Measurements from ENCODE around the gene MOCS3.
"Not testable (repeated sequence)": the region's sequence is repeated elsewhere in the genome, so short reads cannot be mapped to it uniquely, and the experiment has no call there.

Gene MOCS3

DNA sequence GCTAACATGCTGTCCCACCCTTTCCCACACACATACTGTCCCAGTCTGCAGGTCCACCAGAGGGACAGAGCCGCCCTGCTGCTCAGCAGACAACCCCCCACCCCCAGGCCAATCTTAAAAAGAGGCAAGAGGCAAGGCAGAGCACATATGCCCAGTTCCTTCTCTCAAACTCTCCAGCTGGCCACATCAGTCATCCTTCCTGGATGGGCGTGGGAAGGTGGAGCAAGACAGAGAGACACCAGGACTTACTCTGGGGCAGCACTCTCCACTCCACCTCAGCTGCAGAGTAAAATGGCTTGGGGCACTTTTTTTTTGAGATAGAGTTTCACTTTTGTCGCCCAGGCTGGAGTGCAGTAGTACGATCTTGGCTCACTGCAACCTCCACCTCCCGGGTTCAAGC is 10.8 kb downstream of the MOCS3 start:
- H3K4me3 ChIP-seq (ENCODE audit: low read depth, low read length): no peak overlapping the region
- no peak for DNase-seq (ENCODE audit: low read depth)
- TF ChIP-seq, protein P1, sequence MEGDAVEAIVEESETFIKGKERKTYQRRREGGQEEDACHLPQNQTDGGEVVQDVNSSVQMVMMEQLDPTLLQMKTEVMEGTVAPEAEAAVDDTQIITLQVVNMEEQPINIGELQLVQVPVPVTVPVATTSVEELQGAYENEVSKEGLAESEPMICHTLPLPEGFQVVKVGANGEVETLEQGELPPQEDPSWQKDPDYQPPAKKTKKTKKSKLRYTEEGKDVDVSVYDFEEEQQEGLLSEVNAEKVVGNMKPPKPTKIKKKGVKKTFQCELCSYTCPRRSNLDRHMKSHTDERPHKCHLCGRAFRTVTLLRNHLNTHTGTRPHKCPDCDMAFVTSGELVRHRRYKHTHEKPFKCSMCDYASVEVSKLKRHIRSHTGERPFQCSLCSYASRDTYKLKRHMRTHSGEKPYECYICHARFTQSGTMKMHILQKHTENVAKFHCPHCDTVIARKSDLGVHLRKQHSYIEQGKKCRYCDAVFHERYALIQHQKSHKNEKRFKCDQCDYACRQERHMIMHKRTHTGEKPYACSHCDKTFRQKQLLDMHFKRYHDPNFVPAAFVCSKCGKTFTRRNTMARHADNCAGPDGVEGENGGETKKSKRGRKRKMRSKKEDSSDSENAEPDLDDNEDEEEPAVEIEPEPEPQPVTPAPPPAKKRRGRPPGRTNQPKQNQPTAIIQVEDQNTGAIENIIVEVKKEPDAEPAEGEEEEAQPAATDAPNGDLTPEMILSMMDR (IDR thresholded peaks at IDR 0.05; ENCODE audit: low read depth, low read length, missing control alignments): no peak

DNA sequence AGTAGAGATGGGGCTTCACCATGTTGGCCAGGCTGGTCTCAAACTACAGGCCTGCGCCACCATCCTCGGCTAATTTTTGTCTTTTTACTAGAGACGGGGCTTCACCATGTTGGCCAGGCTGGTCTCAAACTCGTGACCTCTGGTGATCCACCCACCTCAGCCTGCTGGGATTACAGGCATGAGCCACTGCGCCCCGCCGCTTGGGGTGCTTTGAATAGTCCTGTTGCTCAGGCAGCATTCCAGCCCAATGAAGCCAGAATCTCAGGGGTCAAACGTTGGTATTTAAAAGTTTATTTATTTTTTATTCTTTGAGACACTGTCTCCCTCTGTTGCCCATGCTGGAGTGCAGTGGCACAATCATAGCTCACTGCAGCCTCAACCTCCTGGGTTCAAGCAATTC is 11.3 kb downstream of the MOCS3 start:
- H3K4me3 ChIP-seq (ENCODE audit: low read depth, low read length): no peak overlapping the region
- TF ChIP-seq, protein P1 (IDR thresholded peaks at IDR 0.05; ENCODE audit: low read depth, low read length, missing control alignments): no peak
- DNase-seq (ENCODE audit: low read depth): no peak

DNA sequence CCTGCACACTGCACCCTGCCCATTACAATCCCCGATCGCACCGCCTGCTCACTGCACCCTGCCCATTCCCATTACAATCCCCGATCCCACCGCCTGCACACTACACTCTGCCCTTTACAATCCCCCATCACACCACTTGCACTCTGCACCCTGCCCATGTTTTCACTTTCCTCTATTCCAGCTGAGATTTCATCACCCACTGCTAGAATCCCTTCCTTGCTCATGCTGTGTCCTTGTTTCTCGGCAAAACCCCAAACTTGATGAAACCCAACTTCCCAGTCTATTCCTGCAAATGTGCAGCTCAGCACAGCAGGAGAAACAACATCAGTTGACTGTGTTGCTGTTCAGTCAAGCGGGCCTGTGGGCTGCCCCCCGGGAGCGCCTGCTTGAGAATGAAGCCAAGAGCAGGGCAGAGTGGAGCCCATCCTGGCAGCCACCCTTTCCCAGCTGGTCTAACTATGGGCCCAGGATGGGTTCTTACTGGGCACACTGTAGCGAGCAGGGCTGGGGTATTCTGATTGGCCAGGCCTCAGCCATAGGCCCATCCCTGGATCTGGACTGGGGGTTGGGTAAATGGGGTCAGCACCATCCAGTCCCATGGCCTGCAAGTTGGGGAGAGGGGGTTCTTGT is 17.2 kb downstream of the MOCS3 start:
- no peak overlapping the region for H3K4me3 ChIP-seq (ENCODE audit: low read depth, low read length)
- TF ChIP-seq, protein P1 (IDR thresholded peaks at IDR 0.05; ENCODE audit: low read depth, low read length, missing control alignments): no peak
- DNase-seq (ENCODE audit: low read depth): no peak

DNA sequence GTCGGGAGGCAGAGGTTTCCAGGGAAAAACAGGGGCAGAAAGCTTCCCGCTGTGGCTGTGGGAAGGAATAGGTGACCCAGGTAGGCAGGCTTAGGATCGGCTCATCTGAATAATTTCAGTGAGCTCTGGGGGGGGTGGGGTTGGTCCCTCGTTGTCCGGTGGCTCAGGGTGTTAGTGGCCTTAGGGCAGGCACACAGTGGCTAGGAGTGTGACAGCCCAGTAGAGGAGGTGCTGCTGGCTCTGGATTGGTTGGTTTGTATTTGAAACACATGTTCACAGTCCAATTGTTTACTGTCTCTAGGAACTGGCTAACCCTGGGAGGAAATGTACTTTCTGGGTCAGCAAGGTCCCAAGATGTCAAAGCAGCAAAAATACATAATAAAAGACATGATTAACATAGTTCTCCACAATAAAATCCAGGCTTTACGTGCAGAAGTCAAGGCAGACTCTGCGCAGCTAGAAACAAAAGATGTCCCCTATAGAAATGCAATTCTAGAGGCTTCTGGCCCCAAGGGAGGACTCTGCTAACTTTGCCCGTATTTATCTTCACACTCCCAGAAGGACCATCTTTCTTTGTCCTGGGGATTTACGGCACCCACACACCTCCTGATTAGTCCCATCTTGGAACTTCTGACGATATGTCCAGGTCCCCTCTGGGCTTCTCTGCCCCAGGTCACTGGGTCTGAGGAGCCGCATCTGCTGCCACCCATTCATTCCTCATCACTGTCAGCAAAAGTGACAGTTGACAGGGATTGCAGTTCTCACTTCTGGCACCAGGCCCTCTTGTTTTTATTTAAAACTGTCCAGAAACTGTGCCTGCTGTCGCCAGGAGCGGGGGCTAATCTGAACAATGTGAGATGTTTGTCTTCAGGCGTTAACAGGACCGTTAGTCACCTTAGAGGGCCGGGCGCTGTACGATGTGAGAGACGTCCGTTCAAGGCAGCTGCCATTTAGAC is 18.7 kb downstream of the MOCS3 start:
- TF ChIP-seq, protein P1 (IDR thresholded peaks at IDR 0.05; ENCODE audit: low read depth, low read length, missing control alignments): no peak

DNA sequence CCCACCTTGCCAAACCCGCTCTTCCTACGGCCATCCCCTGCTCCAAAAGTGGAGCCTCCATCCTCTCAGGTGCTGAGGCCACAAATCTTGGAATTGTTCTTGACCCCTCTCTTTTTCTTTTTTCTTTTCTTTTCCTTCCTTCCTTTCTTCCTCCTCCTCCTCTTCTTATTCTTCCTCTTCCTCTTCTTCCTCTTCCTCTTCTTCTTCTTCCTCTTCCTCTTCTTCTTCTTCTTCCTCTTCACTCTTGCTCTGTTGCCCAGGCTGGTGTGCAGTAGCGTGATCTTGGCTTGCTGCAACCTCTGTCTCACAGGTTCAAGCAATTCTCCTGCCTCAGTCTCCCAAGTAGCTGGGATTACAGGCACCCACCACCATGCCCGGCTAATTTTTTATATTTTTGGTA is 19.9 kb downstream of the MOCS3 start:
- not testable (repeated sequence) for DNase-seq (ENCODE audit: low read depth)

More for the DNA sequence above, 18.7 kb downstream of the MOCS3 start:
- no peak for DNase-seq (ENCODE audit: low read depth)
- H3K4me3 ChIP-seq (ENCODE audit: low read depth, low read length): no peak overlapping the region

DNA sequence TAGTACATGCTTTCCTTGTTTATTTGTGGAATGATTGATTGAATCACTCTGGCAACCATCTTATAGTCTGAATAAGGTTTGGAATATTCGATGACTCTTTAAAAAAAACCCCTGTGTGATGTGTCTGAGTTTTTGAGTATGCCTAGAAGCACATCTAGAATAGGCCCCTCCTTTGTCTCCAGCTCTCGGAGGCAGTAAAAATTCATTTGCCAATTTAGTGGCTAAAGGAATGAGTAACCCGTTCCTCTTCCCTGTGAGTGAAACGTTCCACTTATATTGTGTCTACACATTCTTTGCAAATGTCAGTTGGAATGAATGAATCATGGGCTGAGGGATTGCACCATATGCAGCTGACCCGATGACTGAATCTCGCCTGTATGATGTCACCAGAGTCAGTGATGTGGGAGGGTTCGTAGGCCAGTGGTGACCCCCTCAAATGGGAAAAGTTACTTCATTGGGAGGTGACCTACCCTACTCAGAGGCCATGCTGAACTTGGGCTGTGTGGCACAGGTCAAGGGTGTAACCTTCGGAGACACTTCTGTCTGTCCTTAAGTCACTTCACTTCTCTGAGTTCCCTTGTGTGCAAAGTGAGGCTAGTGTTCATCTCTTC is 21.6 kb downstream of the MOCS3 start:
- TF ChIP-seq, protein P1 (IDR thresholded peaks at IDR 0.05; ENCODE audit: low read depth, low read length, missing control alignments): no peak
- no peak overlapping the region for H3K4me3 ChIP-seq (ENCODE audit: low read depth, low read length)
- DNase-seq (ENCODE audit: low read depth): no peak

More for the DNA sequence above, 19.9 kb downstream of the MOCS3 start:
- H3K4me3 ChIP-seq (ENCODE audit: low read depth, low read length): not testable (repeated sequence)

Data from GM12864 (cell line).